Panc1 (cell line): ENCODE results near the gene LAMP1.

Source experiments
- CTCF ChIP-seq: fragments of 450-650 bp; IDR thresholded peaks from 2 replicates; pipeline ENCODE4 v1.5.1; 2017; ENCODE audit warnings: mild to moderate bottlenecking
- REST ChIP-seq, 2 experiments: IDR thresholded peaks; 2 replicates each; pipeline ENCODE4 v1.6.1; 2011 to 2012; ENCODE audit warnings: low read depth in 2 of 2, control low read depth in 1 of 2, low read length in 1 of 2, mild to moderate bottlenecking in 1 of 2, moderate library complexity in 1 of 2; ENCODE audit not compliant: insufficient read depth in 1 of 2
- TCF7L2 ChIP-seq: IDR thresholded peaks from 2 replicates; pipeline ENCODE4 v1.6.1; 2011; ENCODE audit warnings: mild to moderate bottlenecking, low read depth, low read length, inconsistent platforms

DNA sequence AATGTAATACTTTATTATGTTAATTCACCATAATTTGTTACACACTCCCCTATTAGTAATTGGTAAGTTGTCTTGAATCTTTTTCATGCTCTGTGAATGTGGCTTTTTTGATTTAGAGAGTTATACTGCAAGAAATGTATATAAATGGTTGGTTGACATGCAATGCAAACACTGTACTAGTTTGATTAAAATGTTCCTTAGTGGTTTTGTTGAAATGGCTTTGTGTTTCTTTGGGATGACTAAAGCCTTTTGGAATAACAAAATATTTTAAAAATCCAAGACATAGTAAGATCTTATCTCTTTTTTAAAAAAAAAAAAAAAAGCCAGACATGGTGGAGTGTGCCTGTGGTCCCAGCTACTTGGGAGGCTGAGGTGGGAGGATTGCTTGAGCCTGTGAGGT is 10.5 kb downstream of the LAMP1 start:
- TF ChIP-seq CTCF, result no peak
- TF ChIP-seq TCF7L2, result no peak
- TF ChIP-seq REST (IDR thresholded peaks at IDR 0.05; ENCODE audit: insufficient read depth in 1 of 2, low read depth in 2 of 2, low read length in 1 of 2), result no peak
